Hematopoietic multipotent progenitor cell treated with erythropoietin and hydrocortisone succinate and interleukin-3 and kit ligand, for 4 days (in vitro differentiated cells): Measurements from ENCODE around the gene NPFF.
"Not testable (repeated sequence)": the region's sequence is repeated elsewhere in the genome, so short reads cannot be mapped to it uniquely, and the experiment has no call there.

Experiments used
- DNase-seq: peaks from one replicate; pipeline ENCODE4 v3.0.0-alpha.2; 2015

NPFF gene

DNA sequence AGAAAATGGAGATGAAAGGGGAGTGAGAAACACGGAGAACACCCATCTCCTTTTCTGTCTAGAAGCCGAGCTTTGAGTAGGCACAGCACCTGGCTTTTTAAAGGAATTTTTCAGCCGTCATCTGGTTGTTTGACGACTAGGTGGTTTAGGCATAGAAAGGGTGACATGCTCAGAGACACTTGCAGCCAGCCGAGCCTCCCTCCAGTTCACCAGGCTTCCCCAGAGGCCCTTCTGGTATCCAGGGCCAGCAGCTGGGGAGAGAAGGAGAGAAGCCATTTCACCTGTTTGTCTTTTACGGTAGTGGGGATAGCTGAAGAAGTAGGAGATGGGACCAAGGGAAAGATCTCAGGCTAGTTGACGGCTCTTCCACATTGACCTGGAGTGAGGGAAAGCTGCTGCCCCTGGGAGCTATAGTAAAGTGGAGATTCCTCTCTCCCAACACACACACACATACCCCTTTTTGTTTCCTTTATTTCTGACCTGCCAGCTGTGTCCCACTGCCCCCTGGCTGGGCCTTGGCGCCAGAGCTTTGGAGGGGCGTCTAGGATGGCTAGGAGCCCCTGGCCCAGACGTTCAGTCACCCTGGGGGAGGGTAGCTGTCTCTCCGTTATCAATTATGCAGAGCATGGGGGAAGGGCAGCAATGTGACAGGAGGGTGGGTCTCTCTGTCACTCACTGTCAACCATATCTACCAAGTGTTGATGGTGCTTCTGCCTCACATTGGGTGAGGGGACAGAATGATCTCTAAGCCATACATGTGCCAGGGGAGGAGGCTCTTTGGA, 13.5 kb downstream of the NPFF start:
- DNase-seq: no peak

DNA sequence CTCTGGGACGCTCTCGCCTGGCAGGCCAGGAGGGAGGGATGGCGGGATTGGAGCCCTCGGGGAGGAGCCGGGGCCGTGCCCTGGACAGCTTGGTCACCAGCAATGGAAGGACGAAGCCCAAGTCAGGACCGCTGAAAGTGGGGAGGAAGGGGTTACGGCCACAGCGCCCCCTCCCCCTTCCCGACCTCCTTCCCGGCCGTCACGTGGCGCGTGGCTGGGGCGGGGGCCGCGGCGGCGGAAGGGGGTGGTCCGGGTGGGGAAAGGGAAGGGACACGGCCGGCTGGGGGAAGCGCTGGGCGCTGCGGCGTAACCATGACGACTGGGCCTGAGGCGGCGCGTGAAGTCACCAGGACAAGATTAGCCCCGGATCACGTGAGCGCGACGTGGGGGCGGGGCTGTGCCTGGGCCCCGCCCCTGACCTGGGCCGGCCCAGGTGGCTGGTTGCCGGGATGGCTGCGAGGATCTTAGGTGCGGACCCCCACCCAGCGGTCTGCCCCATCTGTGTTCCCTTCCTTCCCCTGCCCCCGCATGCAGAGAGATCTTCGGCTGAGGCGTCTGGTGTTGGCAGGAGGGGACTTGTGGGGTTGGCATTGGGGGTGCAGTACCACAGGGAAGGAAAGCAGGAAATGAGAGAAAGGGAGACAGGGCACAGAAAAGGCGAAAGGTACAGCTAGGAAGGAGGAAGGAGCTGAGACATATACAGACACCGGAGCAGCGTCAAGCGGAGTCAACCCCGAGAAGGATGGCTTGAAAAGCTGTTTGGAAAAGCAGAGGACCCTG, 14.3 kb downstream of the NPFF start:
- peak; percentile 94 for DNase-seq

DNA sequence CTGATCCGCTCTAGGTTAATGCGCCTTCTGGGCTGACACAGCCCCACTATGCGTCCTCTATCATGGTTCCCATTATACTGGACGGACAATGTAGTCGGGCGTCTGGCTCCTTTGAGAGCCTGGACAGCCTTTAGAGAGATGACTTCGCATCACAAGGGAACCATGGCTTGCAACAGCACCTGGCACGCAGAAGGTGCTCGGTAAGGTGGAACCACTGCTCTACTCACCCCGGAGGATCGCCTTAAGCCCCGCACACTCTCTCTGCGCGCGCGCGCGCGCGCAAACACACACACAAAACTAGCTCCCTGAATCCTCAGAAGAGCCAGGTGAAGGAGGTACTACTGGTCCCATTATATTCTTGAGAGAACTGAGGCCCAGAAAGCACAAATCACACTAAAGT, 15.1 kb downstream of the NPFF start:
- no peak for DNase-seq

DNA sequence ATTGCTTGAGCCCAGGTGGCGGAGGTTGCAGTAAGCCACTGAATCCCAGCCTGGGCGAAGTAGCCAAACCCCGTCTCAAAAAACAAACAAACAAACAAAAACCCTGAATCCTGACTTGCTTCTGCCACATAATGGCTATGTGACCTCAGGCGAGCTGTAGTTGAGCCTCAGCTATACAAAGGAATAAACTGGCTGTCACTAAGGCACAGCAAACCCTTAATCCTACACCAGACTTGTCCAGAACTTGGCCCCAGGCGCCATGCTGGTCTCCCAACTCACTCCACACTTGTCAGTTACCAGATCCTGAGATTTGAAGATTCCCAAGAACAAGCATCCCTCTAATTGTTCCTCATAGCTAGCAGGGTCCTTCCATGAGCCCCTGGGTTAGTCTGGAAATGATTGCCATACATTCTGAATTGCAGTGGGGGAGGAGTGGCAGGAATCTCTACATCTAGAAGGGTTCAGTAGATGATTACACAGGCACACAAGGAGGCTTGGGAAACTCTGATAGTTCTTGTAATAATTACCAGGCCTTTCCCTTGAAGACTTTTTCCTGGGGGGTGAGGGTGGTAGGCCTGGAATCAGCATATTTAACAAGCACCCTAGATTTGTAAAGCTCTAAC, 17.9 kb downstream of the NPFF start:
- no peak for DNase-seq

DNA sequence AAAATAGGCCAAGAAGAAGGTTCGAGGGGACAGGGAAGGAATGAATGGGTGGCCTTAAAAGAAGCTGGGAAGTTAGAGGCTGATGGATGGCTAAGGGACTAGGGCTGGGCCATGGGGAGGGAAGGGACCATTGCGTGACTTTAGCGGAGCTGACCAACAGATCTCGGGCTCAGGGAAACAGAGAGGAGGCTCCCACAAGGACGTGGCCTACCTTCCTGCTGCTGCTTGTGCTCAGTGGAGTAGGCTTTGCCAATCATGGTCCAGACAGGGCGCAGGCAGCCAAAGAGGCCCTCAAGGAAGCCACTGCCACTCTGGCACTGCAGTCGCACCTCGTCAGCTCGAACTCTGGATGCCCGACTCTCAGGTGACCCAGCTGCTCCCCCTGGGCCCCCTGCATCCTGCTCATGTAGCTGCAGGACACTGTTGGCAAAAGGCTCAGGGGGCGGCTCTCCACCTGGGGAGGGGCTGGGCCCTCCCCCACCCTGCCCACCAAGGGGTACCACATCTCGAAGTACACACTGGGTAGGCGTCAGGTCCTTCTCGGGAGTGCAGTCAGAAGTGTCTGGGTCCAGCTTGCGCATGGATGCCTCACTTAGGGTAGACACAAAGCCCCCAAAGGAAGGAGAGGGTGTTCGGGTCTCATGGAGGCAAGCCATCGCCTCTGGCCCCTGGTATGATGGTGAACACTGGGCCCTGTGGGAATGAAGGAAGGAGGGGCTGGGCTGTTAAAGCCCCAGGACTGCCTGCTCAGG, 20.4 kb downstream of the NPFF start:
- no peak for DNase-seq

DNA sequence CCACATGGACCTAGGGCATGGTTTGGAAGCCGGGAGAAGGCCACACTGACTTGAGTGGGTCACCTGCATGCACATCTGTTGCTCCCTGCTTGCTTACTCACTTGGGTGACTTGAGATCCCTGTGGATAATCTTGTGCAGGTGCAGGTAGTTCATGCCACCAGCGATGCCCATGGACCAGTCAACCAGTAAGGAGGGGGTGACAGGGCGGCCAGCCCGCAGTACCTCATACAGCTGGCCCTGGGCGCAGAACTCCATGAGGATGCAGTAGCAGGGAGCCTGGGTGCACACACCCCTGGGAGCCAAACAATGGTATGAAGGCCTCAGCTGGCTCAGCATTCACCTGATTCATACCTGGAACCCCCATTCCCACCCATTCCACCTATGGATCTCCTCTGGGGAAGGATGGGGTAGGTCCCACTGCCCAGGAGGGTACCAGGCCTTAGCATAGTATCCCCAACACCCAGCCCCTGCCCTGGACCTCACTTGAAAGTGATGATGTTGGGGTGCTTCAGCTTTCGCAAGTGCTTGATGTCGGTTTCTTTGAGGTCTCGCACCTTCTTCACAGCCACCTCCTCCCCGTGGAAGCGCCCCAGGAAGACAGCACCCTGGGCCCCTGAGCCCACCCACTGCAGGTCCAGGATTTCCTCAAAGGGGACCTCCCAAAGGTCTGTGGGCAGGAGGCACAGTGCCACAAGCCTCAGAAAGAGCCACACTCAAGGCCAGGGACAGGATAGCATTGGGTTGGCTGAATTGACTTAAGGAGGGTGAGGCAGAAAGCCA, 21.1 kb downstream of the NPFF start:
- no peak for DNase-seq

DNA sequence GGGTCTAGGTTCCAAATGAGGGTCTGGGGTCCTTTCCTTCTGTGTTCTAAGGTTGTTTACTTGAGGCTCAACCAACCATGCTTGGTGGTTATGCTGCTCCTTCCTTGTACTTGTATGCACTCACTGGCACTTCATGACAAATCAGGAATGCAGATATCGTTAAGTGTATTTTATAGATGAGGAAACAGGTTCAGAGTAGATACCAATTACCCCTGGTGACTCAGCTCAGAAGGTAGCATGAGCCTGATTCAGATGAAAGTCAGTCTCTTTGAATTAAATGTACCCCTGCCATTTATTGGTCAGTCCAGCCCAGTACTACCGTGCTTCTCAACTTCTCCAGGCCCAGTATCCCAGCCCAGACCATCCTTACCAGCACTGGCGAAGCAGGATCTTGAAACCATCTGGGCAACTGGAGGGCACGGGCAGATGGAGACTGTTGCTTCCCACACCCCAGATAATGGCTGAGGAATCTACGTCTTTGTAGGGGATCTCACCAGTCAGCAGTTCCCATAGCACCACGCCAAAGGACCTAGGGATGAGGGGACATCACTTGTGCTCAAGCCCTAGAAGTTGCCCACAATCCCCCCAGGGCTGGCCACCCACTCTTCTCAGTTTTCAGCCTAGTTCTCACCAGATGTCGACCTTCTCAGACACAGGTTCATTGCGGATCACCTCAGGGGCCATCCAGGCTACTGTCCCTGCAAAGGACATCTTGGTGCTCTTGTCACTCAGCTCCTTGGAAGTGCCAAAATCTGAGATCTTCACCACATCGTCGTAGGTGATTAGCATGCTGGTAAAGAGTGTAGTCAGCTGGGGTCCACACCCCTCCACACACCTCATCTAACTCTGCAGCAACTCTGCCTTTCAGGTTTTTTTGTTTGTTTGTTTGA, 22.4 kb downstream of the NPFF start:
- no peak for DNase-seq

DNA sequence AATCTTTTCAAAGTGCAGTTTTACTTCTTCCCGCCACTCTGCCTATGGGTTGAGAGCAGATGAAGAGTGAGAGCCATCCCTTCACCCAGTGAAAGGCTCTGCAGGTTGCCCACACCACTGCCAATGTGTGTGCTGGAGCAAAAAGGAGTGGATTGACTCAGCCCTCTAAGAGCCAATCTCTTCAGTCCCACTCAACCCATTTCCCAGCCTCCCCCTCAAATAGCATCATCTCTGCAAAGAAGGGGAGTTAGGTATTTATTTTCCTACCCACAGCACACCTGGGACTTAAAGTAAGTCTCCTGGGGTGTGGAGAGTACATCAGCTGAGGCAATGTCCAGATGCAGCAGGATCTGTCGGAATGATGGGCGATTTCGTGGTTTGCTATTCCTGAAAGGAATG, 23.3 kb downstream of the NPFF start:
- DNase-seq: peak; percentile 23

DNA sequence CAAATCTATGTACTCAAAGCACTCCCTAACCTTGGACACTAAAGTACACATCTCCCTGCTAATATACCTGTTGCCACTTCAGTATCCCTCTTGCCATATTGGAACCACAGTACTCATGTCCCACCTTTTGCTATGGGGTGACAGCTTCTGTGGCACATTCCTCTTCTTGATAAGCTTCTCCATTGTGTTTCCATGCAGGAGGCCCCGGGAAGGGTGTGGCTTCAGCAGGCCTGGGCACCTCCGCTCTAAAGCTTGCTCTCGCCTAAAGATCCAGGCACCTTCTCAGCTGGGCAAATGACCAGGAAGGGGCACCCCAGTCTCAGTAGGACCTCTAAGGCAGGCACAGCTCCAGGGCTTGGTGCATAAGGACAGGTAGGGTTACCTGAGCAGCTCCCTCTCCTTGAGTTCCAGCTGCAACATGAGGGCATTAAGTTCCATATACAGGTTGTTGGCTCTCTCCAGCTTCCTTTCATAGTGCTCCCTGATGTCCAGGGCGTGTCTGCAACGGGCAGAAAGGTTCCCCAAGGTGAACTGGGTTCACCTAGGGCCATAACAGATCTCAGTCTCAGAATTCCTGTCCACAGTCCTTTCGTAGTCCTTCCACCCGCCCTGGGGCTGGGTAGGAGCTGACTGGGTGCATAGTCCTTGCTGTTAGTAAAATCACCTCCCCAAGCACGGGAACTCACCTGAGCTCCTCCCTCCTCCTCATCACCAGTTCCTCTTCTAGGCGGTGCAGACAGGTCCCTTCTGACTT, 23.9 kb downstream of the NPFF start:
- DNase-seq: peak; percentile 40

DNA sequence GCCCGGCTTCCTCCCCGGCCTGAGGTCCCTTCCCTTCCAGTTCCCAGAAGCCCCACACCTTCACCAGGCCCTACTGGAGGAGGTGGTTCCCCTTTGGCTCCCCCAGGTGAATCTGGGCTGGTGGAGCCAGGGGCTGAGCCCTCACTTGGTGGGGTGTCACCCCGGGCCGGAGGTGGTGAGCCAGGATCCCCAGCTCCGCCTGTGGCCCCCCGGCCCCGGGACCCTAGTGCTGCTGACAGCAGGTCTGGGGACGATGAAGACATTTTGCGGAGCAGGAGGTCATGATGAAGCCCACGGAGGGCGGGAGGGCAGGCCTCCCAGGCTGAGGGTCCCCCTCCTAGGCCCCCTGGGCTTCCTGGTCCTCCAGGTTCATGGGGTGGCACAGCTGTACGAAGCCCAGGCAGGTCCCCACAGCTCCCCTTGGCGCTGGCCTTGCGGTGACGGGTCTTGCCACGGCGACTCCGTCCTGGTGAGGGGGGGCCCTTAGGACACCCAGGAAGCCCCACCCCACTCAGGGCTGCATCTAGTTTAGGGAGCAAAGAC, 24.6 kb downstream of the NPFF start:
- DNase-seq: no peak

DNA sequence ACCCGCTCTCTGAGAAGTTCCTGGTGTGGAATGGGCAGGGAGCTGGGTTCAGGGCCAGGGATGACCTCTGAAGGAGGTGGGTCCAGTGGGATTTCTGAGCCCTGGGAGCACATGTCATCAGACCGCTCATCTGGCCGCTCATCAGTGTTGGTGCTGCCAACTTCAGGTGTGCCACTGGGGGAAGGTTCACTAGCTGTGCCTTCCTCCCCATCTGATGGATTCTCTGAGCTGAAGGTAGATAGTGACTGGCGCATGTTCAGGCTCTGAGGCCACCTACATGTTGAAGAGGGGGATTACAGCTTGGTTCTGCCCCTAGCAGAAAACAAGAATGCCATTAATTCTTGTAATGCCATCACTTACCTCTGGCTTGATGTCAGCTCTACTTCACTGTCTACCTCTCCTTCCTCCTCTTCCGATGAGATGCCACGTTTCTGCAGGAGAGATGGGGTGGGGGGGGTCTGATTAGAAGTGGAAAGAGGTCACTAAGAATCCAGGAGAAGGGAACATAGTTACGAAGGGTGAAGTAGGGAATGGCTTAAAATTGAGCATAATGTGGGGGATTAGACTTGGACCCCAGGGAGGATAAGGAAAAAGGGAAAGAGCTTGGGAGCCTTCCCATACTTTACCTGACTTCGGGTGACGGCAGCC, 25.2 kb downstream of the NPFF start:
- peak; percentile 65 for DNase-seq

DNA sequence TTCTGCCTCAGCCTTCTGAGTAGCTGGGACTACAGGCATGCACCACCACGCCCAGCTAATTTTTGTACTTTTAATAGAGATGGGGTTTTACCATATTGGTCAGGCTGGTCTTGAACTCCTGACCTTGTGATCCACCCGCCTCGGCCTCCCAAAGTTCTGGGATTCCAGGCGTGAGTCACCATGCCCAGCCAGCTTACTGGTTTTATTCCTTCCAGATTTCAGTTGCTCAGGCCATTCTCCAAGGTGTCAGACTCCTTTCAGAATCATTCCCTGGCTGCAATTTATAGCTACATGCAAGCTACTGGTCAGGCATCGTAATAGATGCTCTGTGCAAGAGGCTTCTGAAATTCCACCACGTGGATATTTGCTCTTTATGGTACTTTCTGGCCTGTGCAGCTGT, 25.8 kb downstream of the NPFF start:
- not testable (repeated sequence) for DNase-seq

DNA sequence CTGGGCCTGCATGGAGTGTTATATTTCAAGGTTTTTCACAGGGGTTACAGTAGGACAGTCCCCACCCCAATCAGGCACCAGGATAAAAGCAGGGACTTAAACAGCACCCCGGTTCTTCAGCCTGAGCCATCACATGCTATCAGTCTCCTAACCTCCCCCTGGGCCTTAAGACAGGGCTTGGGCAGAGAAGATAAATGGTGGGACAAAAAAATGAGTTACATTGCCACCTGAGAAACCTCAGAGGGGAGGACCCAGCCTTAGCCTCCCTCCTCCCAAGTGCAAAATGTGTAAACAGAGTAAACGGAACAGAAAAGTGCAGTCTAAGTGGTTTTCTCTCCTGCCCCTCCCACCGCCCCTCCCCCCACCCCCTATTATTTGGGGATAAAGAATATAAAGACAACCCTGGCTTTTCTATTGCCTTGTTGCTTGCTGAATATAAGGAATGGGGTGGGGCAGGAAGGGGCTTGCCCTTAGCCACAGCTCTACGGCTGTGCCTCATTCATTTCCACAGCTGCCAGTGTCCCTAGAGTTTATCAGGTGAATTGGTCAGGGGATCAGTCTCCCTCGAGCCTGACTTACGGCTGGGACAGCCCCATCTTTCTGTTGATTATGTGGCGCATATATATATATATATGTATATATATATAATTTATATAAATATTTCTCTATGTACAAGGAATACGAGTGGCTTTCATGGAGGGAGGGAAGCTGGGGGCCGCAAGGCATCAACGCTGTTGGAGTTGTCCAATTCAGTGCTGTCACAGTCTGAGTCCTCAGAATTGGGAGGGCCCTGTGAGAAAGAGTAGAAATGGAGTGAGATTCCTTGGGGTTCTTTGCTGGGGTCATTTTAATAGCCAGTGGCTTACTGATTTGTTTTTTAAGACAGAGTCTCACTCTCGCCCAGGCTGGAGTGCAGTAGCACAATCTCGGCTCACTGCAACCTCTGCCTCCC, 26.5 kb downstream of the NPFF start:
- DNase-seq: peak; percentile 29

DNA sequence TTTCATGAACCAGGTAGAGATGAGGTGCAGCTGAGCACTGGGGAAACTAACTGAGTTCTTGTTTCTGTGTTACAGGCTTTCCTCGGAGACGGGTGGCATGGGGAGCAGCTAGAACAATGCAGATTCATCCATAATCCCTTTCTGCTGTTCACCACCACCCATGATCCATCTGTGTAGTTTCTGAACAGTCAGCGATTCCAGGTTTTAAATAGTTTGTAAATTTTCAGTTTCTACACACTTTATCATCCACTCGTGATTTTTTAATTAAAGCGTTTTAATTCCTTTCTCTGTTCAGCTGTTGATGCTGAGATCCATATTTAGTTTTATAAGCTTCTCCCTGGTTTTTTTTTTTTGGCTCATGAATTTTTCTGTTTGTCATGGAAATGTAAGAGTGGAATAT, 28.0 kb downstream of the NPFF start:
- DNase-seq: no peak

DNA sequence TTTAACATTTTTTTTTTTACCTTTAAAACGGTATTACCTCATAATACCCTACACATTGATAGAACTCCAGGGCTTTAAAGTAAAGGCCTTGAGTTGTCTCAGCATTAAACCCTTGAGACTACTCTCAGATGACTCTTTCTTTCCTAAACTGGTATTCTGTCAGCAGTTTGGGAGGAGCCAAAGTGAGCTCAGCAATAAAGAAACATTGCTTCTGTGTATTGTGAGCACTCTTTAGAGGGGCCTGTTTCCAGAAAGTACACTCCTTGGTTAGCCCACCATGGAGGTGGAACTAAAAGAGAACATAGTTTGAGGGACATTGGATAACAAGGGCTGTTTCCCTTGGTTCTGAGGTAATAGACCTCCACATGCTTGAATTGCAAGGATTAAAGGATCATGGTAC, 28.4 kb downstream of the NPFF start:
- DNase-seq: no peak

DNA sequence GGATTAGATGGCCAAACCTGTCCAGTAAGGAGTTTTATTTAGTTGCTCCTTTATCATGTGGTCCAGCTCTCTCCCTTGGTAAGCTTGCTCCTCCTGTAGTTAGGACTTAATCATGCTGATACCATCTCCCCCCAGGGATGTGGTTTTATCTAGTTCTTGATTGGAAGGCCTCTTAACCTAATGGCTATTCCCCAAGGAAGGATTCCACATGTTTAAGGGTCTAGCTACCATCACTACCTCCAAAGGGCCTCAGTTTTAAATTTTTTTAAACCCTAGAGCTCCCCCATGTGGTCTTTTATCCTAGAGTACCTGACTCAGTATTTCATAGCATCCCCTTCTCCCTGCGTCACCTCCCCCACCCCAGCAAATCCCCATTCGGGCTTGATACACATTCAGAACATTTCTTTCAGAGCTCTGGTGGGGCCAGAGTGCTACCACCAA, 30.5 kb downstream of the NPFF start:
- DNase-seq: peak; percentile 63

DNA sequence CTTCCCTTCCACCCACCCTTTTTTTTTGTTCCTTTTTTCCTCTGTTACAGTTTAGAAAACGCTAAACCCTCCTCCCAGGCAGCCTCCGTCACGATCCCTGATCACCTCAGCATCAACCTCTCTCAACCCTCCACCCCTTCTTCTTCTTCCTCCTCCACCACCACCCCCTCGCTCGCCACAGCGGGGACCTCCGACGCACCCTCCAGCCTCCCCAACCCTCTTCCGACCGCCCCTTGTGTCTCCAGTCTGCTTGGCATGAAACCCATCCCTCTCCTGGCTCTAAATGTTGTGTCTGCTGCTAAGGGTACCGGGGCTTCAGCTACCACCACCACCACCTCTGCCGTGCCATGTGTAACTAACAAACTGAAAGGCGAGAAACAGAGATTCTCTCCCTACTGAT, 32.5 kb downstream of the NPFF start:
- no peak for DNase-seq

DNA sequence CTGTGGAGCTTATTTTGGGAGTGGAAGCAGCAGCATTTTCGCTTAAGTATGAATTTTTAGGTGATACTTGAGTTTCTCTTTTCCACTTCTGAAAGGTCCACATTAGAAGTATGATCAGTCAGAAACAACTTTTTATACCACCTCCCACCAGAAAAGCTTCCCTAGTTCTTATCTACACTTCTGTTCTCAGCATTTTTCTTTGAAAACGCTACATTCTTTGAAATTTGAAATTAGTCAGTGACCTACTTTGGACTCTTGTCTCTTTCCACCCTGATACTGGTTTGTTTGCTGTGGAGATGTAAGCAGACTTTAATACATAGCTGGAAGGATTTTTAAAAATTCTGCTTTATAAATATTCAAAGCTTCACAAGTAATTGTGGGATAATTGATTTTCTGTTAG, 33.2 kb downstream of the NPFF start:
- no peak for DNase-seq
